ENCODE results near the gene PHF1.

The PHF1 gene

GRCh38 chr6:33412140-33413009, 1.6 kb downstream of the PHF1 start:
- Histone ChIP-seq H3F3A (ENCODE audit: low read depth) (peaks cover 18% of the 10 kb centered on the region), H3K79me2 (ENCODE audit: insufficient read depth, low read length) (peaks cover 54% of the 10 kb centered on the region), H3K27me3 (ENCODE audit: insufficient read depth, low read length, poor library complexity, severe bottlenecking) (no peaks in the 10 kb centered on the region), H3K4me1 (ENCODE audit: insufficient read depth, low read length, poor library complexity, severe bottlenecking) (peaks cover 43% of the 10 kb centered on the region), H3K4me2 (ENCODE audit: low read depth, low read length, poor library complexity, severe bottlenecking) (peak overlapping the region; percentile 98), H3K9me3 (ENCODE audit: insufficient read depth, low read depth, low read length) (no peaks in the 10 kb centered on the region), H4K20me1 (ENCODE audit: insufficient read depth, low read length, poor library complexity, severe bottlenecking) (peaks cover 42% of the 10 kb centered on the region), H3K9me2 (replicated peaks; ENCODE audit: low read depth, low read length) (no peaks in the 10 kb centered on the region), H3K4me3 (ENCODE audit: low read length, poor library complexity, severe bottlenecking) (no peak overlapping the region), H2AFZ (ENCODE audit: low read length) (no peak overlapping the region), H3K36me3 (ENCODE audit: insufficient read depth, low read length) (peaks cover 13% of the 10 kb centered on the region; the same call in 1 of the 2 replicates), H3K9ac (ENCODE audit: low read depth, low read length, poor library complexity, severe bottlenecking) (no peak overlapping the region)
- TF ChIP-seq, protein P1, sequence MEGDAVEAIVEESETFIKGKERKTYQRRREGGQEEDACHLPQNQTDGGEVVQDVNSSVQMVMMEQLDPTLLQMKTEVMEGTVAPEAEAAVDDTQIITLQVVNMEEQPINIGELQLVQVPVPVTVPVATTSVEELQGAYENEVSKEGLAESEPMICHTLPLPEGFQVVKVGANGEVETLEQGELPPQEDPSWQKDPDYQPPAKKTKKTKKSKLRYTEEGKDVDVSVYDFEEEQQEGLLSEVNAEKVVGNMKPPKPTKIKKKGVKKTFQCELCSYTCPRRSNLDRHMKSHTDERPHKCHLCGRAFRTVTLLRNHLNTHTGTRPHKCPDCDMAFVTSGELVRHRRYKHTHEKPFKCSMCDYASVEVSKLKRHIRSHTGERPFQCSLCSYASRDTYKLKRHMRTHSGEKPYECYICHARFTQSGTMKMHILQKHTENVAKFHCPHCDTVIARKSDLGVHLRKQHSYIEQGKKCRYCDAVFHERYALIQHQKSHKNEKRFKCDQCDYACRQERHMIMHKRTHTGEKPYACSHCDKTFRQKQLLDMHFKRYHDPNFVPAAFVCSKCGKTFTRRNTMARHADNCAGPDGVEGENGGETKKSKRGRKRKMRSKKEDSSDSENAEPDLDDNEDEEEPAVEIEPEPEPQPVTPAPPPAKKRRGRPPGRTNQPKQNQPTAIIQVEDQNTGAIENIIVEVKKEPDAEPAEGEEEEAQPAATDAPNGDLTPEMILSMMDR (conservative IDR thresholded peaks at IDR 0.05; ENCODE audit: low read length) = no peak
- no peak for TF ChIP-seq EZH2phosphoT487 (IDR thresholded peaks at IDR 0.05; ENCODE audit: borderline replicate concordance)

DNA sequence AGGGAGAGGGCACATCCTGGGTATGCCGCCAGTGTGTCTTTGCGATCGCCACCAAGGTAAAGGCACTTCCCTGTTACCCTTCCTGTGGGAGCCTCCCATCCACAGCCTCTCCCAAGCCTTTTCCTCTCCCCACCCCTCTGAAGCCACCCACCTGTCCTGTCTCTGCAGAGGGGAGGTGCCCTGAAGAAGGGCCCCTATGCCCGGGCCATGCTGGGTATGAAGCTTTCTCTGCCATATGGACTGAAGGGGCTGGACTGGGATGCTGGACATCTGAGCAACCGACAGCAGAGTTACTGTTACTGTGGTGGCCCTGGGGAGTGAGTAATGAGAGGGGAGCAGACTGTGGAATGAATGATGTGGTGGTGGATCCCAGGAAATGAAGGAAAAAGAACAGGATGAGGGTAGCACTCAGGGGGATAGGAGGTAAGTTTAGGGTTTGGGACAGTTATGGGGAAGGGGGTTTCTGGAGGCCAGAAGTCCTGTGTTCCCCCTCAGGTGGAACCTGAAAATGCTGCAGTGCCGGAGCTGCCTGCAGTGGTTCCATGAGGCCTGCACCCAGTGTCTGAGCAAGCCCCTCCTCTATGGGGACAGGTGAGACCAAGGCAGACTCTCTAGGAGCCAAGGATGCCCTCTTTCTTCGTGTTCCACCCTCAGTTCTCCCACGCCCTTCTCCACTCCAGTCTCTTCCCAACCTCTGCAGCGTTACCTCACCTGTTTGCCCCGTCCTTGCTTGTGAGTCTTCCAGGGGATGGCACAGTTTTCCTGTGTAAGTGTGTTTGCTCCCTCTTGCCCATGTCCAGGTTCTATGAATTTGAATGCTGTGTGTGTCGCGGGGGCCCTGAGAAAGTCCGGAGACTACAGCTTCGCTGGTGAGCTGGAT, 2.7 kb downstream of the PHF1 start:
- Histone ChIP-seq H3K79me2 (ENCODE audit: insufficient read depth, low read length) (peaks cover 57% of the 10 kb centered on the region), H3K27me3 (ENCODE audit: insufficient read depth, low read length, poor library complexity, severe bottlenecking) (no peaks in the 10 kb centered on the region), H3F3A (ENCODE audit: low read depth) (peaks cover 9% of the 10 kb centered on the region), H3K9me3 (ENCODE audit: insufficient read depth, low read depth, low read length) (no peaks in the 10 kb centered on the region), H3K36me3 (ENCODE audit: insufficient read depth, low read length) (peaks cover 4% of the 10 kb centered on the region; the same call in 1 of the 2 replicates), H3K4me2 (ENCODE audit: low read depth, low read length, poor library complexity, severe bottlenecking) (no peak overlapping the region), H3K4me3 (ENCODE audit: low read length, poor library complexity, severe bottlenecking) (no peak overlapping the region), H3K4me1 (ENCODE audit: insufficient read depth, low read length, poor library complexity, severe bottlenecking) (peaks cover 44% of the 10 kb centered on the region), H3K9ac (ENCODE audit: low read depth, low read length, poor library complexity, severe bottlenecking) (no peak overlapping the region), H2AFZ (ENCODE audit: low read length) (no peak overlapping the region), H3K9me2 (replicated peaks; ENCODE audit: low read depth, low read length) (no peaks in the 10 kb centered on the region), H4K20me1 (ENCODE audit: insufficient read depth, low read length, poor library complexity, severe bottlenecking) (peaks cover 45% of the 10 kb centered on the region)
- TF ChIP-seq EZH2phosphoT487 (IDR thresholded peaks at IDR 0.05; ENCODE audit: borderline replicate concordance) = no peak
- TF ChIP-seq, protein P1 (conservative IDR thresholded peaks at IDR 0.05; ENCODE audit: low read length) = no peak

DNA sequence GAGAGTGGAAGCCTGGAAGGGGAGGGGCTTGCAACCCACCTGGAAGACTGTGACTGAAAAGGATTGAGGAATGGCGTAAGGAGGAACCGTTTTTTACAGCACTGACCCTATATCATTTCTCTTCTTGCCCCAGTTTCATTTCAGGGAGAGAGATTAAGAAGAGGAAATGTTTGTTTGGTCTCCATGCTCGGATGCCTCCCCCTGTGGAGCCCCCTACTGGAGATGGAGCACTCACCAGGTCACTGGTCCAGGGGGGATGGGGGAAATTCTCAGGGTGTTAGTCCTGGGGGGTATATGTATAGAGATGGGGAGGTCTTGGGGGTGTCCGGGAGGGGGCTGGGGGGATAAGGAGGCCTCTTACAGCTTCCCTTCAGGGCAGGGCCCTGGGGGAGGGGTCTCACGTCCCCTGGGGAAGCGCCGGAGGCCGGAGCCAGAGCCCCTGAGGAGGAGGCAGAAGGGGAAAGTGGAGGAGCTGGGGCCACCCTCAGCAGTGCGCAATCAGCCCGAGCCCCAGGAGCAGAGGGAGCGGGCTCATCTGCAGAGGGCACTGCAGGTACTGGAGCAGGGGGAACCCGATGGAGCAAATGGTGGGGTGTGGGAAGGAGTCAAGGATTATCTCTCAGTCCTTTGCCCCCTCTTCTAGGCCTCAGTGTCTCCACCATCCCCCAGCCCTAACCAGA, 3.9 kb downstream of the PHF1 start:
- Histone ChIP-seq H3K36me3 (ENCODE audit: insufficient read depth, low read length) (no peaks in the 10 kb centered on the region; the same call in 1 of the 2 replicates), H3K9ac (ENCODE audit: low read depth, low read length, poor library complexity, severe bottlenecking) (no peak overlapping the region), H3K4me3 (ENCODE audit: low read length, poor library complexity, severe bottlenecking) (no peak overlapping the region), H3K27me3 (ENCODE audit: insufficient read depth, low read length, poor library complexity, severe bottlenecking) (no peaks in the 10 kb centered on the region), H3K79me2 (ENCODE audit: insufficient read depth, low read length) (peaks cover 66% of the 10 kb centered on the region), H3K4me1 (ENCODE audit: insufficient read depth, low read length, poor library complexity, severe bottlenecking) (peaks cover 52% of the 10 kb centered on the region), H3K9me2 (replicated peaks; ENCODE audit: low read depth, low read length) (no peaks in the 10 kb centered on the region), H3F3A (ENCODE audit: low read depth) (peaks cover 1% of the 10 kb centered on the region; the same call in 1 of the 2 replicates), H3K9me3 (ENCODE audit: insufficient read depth, low read depth, low read length) (no peaks in the 10 kb centered on the region), H4K20me1 (ENCODE audit: insufficient read depth, low read length, poor library complexity, severe bottlenecking) (peaks cover 45% of the 10 kb centered on the region), H2AFZ (ENCODE audit: low read length) (no peak overlapping the region), H3K4me2 (ENCODE audit: low read depth, low read length, poor library complexity, severe bottlenecking) (peak overlapping the region; percentile 87)
- TF ChIP-seq EZH2phosphoT487 (IDR thresholded peaks at IDR 0.05; ENCODE audit: borderline replicate concordance) = no peak
- TF ChIP-seq, protein P1 (conservative IDR thresholded peaks at IDR 0.05; ENCODE audit: low read length) = peak; percentile 66

All from Loucy (cell line).